ENCODE data around the gene LSM14A.
"Not testable (repeated sequence)": the region's sequence is repeated elsewhere in the genome, so short reads cannot be mapped to it uniquely, and the experiment has no call there.

Gene LSM14A

DNA sequence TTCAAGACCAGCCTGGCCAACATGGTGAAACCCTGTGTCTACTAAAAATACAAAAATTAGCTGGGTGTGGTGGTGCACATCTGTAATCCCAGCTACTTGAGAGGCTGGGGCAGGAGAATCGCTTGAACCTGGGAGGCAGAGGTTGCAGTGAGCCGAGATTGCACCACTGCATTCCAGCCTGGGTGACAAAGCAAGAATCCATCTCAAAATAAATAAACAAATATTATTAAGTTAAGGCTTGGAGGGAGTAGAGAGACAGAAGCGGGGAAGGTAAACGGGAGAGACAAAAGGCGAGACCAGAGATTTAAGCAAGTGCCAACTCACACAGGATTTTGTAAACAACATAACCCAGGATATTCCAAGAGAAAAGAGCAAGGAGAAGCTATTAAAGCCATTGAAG lies 12.8 kb upstream of the LSM14A start:
- DNase-seq: not testable (repeated sequence)

DNA sequence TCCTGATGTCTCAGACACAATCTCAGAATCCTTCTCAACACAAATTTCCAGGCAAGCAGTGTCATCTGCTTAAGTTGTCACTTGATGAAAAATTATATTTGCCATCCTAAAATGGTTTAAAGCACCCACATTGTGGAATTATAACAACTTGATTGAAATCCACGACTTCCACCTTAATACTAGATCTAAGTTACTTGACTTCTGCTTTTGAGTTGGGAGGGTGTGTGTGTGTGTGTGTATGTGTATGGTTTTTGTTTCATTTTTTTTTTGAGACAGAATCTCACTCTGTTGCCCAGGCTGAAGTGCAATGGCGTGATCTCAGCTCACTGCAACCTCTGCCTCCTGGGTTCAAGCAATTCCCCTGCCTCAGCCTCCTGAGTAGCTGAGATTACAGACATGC lies 10.4 kb upstream of the LSM14A start:
- not testable (repeated sequence) for DNase-seq

DNA sequence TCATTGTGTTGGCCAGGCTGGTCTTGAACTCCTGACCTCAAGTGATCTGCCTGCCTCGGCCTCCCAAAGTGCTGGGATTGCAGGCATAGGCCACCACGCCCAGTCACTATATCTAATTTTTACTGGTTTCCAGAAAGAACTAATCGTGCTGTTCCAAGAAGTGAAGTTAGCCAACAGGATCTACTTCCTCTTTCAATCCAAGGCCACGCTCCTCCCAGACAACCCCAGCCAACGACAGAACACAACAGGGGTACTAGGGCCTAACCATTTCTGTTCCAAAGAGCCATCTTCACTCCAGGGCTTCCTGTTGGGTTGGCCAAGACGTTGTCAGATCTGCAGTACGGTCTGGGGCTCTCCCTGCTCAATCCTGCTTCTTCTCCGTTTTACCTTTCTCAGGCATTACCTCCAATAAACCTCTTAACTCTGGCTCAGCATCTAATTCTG lies 7.0 kb upstream of the LSM14A start:
- no peak for DNase-seq

DNA sequence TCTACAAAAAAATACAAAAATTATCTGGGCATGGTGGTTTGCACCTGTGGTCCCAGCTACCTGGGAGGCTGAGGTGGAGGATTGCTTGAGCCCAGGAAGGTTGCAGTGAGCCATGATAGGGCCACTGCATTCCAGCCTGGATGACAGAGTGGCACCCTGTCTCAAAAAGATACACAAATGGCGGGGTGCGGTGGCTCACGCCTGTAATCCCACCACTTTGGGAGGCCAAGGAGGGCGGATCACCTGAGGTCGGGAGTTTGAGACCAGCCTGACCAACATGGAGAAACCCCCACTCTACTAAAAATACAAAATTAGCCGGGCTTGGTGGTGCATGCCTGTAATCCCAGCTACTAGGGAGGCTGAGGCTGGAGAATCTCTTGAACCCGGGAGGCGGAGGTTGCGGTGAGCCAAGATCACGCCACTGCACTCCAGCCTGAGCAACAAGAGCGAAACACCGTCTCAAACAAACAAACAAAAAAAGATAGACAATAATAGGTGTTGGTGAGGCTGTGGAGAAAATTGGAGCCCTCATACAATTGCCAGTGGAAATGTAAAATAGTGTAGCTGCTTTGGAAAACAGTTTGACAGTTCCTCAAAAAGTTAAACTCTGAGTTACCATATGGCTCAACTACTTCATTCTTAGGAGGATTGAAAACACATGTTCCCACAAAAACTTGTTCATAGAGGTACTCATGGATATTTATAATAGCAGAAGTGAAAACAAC lies 2.7 kb upstream of the LSM14A start:
- DNase-seq: not testable (repeated sequence)

DNA sequence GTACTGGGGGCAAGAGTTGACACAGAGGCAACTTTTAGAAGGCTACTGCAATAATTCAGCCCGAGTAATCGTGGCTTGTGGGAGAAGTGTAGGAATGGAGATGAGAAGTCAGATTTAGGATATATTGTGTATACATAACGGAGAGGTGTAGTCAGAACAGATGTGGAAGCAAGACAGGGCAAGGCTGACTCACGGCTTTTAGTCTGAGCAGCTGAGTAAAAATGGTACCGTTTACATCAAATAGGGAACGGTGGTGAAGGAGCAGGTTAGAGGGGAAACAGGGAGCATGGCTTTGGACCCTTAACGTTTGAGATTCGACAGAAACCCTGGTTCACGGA lies 796 bp upstream of the LSM14A start:
- no peak for DNase-seq

DNA sequence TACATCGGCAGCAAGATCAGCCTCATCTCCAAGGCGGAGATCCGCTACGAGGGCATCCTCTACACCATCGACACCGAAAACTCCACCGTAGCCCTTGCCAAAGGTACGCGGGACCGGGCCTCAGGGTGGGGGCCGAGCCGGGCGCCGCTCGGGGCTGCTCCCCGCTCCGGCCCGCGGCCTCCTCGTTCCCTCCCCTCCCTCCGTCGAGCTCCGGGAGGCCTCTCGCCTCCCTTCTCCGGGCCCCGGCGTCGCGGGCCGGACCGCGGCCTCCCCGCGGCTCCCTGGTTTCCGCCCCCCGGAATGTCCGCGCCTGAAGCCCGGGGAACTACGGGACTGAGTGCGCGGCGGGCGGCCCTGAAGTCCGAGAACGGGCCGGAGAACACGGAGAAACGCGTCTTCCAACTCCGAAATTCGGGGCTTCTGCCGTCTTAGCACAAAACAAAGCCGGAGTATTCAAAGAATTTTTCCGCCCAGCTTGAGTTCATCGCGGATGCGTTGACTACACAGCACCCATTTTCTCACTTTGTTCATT lies 423 bp downstream of the LSM14A start:
- no peak for DNase-seq

DNA sequence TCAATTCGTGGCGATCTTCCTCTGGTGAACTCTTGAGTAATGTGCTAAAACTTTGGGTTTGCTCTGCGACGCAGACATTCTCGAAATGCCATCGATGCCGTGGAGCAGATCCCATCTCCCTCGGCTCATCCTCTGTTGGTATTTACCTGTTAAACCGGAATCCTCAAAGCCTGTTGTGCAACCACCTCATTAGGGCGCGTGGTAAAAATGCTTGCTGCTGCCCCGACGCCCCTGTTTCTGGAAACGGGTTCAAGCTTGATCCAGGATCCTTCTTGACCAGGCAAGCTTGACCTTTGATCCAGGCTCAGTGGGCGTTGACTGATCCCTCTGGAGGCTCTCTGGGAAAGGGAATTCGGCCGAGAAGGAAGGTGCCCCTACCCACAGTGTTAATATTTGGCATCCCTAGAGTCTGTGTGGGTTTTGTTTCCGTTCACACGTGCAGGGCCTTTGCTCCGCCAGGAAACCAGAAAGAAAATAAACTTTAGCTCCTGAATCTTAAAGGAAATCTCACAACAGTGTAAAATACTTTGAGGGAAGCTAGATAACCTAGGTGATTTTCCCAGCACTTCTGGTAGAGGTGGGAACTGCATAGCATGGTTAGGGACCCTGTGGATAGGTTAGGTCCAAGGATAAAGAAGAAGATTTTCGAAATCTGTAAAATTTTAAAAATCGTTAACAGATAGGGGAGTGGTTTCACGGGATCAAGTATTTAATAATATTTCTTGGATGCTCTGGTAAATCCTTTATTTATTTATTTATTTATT lies 1.1 kb downstream of the LSM14A start:
- DNase-seq: peak; percentile 48

DNA sequence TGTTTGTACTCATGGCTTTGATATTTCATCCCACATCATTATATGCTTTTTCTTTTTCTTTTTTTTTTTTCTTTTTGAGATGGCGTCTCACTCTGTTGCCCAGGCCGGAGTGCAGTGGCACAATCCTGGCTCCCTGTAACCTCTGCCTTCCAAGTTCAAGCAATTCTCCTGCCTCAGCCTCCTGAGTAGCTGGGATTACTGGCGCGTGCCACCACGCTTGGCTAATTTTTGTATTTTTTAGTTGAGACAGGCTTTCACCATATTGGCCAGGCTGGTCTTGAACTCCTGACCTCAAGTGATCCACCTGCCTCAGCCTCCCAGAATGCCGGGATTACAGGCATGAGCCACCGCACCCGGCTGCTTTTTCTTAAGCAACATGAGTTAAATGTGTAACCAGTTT lies 2.9 kb downstream of the LSM14A start:
- DNase-seq: not testable (repeated sequence)

DNA sequence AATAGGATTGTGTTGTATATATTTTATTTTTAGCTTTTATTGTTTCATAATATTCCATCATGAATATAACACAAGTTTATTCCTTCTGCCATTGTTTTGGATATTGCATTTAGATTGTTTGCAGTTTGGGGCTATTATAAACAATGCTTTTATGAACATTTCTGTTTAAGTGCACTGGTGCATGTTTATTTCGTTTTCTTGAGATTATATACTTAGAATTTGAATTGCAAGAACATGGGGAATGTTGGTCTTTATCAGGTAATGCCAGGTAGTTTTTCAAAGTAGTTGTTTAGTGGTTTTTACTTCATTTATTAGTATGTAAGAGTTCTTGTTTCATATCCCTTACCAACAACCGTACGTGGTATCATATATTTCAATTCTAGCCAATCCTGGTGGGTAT lies 4.3 kb downstream of the LSM14A start:
- DNase-seq: no peak

DNA sequence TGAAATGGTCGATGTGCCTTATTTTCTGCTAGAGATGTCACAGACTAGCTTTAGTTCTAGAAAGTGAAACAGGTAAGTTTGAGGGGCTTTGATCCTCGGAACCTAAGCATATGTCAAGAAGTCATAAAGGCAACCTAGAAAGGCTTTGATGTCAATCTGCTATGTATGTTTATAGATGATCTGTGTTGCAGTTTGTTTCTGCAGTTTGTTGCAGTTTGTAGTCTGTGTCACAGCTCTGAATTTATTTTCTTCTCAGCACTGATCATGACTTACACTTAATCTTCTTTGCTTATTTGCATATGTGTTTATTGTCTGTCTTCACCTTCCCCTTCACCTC lies 5.9 kb downstream of the LSM14A start:
- no peak for DNase-seq

DNA sequence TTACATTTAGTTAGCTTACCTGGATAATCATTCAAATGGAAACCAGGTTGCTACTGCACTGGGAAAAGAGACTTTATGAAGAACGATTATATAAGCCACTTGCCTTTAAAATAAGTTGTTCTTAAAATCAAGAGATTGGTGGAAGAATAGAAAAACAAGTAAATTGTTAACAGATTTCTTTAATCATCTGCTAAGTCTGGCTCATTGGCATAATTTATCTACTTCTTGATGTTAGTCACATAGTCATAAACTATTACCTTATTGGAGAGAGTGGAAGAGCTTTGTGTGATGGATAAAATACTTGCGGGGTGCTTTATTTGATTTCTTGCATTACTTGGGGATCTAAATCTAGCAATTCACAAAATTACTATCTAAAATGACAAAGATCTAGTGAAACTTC lies 6.8 kb downstream of the LSM14A start:
- DNase-seq: no peak

DNA sequence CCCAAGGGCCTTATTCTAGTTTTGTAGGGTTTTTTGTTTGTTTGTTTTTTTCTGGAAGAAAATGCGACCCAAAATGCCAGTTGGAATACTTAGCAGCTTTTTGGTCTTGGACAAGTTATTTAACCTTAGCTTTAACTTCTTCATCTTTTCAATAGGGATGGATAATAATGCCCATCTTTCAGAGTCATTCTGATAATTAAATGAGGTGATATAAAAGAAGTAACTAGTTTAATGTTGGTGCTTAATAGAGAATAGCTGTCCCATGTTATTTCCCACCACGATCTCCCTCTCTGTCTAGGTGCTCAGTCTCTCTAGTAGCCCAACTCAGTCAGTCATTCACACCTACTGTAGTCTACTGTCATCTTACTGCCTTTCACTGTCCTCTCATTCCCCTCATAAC lies 8.0 kb downstream of the LSM14A start:
- no peak for DNase-seq

DNA sequence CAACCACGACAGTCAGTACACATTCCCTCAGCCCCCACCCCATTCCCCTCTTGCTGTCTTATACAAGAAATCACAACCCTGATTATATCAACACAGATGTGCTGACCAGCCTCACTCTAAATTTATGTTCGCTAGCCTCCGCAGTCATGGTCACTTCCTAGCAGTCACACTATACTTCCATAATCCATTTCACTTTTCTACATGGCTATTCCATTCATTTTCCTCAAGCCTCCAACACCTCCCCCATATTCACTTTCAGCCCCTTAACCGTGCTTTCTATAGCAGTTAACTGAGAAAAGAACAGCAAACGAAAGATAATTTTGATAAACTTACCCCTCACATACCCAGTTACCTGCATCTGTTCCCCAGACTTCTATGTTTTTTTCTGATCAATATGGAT lies 8.4 kb downstream of the LSM14A start:
- DNase-seq: no peak

DNA sequence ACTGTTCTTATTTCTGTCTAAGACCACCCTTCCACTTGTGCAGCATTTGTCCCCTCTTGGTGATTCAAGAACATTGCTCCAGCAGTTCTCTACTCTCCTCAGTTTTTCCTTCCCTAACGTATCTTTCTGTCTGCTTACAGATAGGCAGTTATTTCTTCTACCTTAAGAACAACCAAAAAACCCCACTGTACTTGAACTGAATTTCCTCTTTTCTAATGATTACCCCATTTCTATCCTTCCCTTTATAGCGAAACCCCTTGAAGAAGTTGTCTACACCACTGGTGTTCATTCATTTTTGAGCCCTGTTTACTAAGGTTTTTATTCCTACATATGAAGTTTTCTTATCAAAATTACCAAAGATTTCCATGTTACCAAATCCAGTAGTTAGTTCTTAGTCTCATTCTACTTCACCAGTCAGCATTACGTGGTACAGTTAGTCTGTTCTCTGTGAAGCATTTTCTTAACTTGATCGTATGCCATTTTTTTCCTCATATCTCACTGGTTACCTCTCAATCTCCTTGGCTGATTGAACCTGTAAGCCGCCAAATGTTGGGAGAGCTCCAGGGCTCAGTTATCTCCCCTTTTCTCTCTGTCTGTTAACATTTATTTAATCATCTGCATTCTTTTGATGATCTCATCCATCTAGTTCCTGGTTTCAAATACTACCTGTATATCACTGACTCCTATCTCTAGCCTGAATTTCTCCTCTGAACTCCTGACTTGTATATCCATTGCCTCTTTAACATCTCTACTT lies 9.0 kb downstream of the LSM14A start:
- no peak for DNase-seq

DNA sequence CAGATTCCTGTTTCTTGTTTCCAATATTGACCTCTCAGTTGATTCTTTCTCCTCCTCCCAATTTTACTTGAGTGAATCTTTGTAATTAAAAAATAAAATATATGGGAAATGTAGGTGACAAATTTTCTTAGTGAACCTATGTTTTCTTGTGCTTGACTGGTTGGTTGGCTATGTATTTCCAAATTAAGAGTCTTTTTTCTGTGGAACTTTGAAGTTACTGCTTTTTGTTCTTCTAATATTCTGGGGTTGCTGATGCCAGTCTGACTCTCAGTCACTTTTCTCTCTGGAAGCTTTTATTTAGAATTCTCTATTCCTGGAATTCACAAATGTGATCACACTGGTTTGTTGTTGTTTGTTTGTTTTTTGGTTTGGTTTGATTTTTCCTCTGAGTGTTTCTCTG lies 9.8 kb downstream of the LSM14A start:
- DNase-seq: no peak

DNA sequence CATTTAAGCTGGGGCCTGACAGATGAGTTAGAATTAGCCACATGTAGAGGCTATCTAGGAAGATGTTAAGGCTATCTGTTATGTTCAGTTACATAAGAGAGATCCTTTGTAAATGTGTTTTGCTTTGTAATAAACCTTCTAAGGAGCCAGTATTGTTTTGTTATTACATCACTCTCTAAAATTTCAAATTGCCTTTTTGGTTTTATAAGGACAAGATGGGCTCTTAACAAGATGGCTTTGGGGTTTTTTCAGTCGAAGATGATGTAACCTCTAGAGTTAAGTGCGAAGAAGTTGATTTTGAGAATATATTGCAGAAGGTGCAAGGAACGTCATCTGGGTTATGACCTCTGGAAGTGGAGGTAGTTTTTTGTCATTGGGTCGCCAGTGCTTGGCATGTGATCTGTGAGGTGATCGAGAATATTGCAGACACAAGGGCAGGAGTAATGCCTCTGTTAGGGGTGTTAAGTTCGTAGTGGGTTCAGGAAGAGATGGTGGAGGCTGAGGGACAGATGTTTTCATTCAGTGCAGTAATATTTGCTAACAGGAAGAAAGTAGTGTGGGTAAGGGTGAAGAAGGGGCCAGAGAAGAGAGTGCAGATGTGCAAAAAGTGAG lies 12.7 kb downstream of the LSM14A start:
- DNase-seq: no peak

DNA sequence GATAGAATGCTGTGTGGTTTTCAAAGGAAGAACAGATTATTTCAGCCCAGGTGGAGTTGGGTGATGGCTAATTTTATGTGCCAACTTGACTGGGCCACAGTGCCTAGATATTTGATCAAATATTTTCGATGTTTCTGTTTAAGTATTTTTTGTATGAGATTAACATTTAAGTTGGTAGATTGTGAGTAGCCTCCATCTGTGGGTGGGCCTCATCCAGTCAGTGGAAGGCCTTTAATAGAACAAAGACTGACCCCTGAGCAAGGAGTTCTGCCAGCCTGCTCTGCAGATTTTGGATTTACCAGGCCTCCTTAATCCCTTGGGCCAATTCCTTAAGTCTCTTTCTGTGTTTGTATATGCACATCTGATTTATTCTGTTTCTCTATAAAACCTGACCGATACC lies 13.9 kb downstream of the LSM14A start:
- DNase-seq: no peak

DNA sequence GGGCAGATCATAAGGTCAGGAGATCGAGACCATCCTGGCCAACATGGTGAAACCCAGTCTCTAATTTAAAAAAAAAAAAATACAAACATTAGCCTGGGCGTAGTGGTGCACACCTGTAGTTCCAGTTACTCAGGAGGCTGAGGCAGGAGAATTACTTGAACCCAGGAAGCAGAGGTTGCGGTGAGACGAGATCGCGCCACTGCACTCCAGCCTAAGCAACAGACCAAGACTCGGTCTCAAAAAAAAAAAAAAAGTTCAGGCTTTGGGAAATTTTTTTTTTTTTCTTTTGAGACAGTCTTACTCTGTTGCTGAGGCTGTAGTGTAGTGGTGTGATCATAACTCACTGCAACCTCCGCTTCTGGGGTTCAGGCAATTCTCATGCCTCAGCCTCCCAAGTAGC lies 14.7 kb downstream of the LSM14A start:
- DNase-seq: no peak

DNA sequence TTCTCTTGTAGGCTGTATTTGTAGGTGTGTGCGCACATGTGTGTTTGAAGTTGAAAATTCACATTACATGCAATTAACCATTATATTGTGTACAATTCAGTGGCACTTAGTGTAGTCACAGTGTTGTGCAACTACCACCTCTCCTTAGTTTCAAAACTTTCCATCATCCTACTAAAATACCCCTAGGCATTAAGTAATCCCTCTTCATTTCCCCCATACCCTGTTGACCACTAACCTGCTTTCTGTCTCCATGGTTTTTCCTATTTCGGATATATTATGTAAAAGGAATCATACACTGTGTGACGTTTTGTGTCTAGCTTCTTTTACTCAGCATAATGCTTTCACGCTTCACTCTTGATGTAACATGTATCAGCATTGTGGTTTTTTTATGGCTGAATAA lies 16.1 kb downstream of the LSM14A start:
- DNase-seq: no peak

DNA sequence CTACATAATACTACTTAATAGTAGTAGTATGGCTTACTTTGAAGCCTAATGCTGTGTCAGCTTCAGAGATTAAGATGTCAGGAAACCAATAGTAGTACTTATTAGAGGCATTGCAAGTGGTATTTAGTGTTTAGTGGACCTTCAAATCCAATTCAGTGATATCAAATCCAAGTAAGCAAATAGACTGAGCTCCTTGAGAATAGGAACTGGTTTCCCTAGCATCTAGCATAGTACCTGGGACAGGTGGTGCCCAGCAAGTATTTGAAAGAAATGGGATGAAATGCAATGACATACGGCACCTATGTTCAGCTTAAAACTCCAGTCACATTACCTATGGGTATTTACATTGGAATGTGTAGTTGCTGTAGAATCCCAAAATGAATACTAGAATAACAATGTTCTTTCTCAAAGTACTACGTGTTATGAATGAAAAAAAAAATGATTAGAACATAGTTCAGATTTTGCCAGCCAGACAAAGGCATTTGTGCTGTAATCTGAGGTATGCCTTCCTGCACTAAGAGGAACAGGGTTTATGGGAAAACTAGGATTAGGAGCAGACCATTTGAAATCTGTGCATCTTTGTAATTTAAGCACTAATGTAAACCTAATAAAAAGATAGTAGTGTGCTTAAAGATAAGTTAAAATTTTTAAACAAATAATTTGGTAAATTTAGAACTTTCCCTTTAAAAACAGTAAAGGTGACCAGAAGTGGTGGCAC lies 17.1 kb downstream of the LSM14A start:
- DNase-seq: no peak

DNA sequence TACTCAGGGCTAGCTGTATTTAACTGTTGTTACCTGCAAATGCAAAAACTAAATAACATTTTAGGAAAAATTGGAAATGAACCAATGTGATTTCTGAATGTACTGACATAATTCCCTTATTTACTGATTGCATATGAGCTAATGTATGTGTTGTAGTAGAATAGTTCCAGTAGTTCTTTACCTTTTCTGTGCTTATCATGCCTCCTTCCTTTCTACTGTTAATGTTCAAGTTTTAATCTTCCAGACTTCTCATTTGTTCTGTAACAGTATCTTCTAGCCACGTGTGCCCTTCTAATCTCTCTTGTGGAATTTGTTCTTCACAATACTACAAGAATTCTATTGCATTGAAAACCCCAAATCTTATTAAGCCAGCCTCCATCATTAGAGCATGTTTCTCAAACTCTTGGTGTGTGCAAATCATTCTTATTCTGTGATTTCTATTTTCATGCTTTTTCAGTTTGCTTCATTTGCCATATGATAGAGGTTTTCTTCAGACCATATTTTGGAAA lies 17.7 kb downstream of the LSM14A start:
- DNase-seq: no peak

DNA sequence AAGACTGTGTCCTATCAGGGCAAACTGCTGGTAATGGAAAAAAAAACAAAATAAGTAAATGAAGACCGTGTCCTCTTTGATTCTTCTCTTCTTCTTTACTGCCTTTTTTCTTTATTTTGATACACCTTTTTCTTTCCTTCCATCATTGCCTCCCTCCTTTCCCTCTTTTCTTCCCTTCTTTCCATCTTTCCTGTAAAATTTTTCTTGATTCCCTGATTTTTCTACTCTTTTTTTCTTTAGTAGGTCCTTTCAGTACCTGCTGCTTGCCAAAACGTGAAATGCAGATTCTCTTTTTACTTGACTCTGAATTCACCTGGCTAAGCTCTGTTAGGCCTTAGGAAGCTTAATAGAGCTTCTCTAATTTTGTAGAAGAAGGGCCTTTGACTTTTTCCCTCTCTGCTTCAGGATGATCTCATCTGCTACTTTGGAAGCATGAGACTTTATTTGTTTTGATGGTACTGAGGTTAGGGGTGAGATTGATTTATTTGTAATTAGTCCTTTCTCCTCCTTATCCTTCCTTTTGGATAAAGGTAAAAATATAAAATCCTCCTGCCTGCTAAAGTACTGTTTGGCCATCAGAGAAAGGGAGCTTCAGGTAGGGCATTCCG lies 19.2 kb downstream of the LSM14A start:
- no peak for DNase-seq
